ENCODE measurements around the gene TMEFF2. TPM values are rescaled to one million over a fixed set of nuclear protein-coding genes. Genes with fewer than 3 reads are reported as not detected.

Gene TMEFF2
- total RNA-seq, 4 donors from 2014 or later, result 1.5 TPM; not detected in 3

- H3K9me3 ChIP-seq, result no peaks in the 10 kb centered on the region
- no peak for TF ChIP-seq POLR2A (IDR thresholded peaks at IDR 0.05)
- TF ChIP-seq CTCF (IDR thresholded peaks at IDR 0.05), result no peak
- no peak overlapping the region for H3K27ac ChIP-seq
- intact Hi-C loops (cut with DNase I; ENCODE audit: low total_unique reads), result no loop called here
- no peak overlapping the region for H3K4me3 ChIP-seq
- H3K4me1 ChIP-seq, result no peaks in the 10 kb centered on the region
- no peaks in the 10 kb centered on the region for H3K27me3 ChIP-seq
- DNase-seq, result no peak
- no peaks in the 10 kb centered on the region for H3K36me3 ChIP-seq
Measured at GRCh38 chr2:191901031-191901430, 293.7 kb downstream of the TMEFF2 start.

GRCh38 chr2:191899410-191899809 lies 295.3 kb downstream of the TMEFF2 start:
- TF ChIP-seq CTCF (IDR thresholded peaks at IDR 0.05) (no peak), POLR2A (IDR thresholded peaks at IDR 0.05) (no peak)
- no peak overlapping the region for H3K4me3 ChIP-seq
- intact Hi-C loops (cut with DNase I; ENCODE audit: low total_unique reads), result no loop called here
- H3K27me3 ChIP-seq, result no peaks in the 10 kb centered on the region
- H3K4me1 ChIP-seq, result peaks cover 0 to 5% of the 10 kb centered on the region in 2 donors
- H3K36me3 ChIP-seq, result no peaks in the 10 kb centered on the region
- peak overlapping the region; percentile 61 to 69 for H3K27ac ChIP-seq
- peak in 1 of 2 donors; percentile 47 for DNase-seq
- H3K9me3 ChIP-seq, result no peaks in the 10 kb centered on the region
